HS-27A (cell line): Measurements from ENCODE around the gene ARL6IP4.

Experiments
- DNase-seq: peaks from one replicate; pipeline ENCODE4 v3.0.0-alpha.2; 2012; ENCODE audit warnings: low read depth, missing footprints

The ARL6IP4 gene

DNA sequence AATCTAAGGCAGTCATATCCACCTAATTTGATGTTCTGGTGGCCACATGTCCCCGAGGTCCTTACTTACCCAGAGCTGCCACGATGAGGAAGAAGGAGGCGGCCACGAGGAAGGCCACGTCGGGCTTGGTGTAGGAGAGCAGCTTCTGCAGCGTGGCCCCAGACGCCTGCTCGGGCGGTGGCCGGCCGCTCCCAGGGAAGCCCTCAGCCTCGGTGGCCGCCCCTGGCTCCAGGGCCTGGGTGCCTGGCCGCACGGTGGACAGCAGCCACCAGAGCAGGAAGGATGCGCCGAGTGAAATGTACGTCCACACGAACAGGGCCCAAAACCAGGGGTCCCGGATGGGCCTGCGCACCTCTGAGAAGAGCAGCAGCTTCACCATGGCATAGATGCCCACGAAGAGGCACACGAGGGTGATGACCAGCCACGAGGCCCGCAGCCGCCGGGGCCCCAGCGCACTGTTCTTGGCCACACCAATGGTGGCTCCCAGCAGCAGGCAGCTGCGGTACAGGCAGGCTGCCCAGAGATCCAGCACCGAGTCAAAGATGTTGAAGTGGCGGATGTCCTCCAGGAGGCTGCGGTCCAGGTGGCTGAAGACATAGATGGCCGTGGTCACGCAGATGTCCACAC, 20.8 kb upstream of the ARL6IP4 start:
- no peak for DNase-seq

DNA sequence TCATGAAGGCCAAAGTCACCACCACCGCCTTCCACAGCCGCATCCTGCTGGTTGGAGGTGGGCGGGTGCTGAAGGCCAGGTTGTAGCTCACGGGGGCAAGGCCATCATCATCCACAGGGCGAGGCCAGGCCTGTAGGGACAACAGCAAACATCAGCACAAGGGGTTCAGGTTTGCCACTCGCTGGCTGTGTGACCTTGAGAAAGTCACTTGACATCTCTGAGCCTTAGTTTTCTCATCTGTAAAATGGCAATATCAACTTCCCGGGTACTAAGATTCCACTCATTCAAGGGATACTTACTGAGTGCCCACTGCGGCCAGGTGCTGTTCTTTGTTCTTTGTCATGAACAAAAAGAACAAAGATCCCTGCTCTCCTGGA, 20.3 kb upstream of the ARL6IP4 start:
- DNase-seq, result no peak

DNA sequence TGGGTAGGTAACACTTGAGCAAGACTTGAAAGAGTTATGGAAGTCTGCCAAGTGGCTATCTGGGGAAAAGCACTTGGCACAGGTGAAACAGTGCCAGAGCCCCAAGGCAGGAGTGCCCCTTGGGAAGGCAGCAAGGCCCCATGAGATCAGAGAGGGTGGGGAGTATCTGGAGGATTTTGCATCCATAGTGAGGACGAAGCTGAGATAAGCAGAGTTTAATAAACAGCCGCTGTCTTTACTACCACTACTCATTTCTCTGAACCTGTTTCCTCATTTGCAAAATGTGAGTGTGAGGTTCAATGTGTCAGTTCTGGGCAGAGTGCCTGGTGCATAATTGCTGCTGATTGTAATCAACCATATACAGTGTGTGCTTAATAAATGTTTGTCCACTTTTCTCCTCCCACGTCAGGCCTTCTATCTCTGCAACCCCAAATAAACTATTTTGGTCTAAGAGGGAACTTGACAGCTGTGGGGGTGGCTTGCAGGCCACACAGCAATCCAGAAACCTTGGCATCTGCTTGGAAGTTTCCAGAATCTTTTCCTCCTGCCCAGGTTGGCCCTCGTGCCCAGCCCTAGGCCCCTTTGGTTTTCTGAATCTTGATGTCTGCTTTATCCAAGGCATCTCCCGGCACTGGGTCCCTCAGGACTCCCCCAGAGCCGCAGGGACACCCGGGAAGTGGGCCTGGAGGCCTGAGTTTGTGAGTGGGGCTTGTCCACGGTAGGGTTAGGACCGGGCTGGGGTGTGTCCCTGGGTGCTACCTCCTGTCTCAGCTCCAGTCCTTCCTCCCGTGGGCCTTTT, 18.8 kb upstream of the ARL6IP4 start:
- DNase-seq, result no peak

DNA sequence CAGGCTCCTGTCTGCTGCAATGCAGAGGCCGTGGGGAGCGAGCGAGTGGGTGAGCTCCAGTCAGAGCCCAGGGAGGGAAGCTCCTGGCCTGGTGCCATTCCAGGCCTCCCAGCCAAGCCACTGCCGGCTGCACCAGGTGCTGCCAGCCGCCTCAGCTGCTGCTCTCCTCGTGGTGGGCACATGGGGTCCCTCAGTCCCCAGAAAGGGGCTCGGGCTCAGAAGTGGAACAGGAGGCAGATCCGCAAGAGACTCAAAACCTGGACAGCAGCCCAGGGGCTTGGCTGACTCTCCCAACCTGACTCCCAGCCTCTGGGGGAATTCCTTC, 16.6 kb upstream of the ARL6IP4 start:
- DNase-seq, result no peak

DNA sequence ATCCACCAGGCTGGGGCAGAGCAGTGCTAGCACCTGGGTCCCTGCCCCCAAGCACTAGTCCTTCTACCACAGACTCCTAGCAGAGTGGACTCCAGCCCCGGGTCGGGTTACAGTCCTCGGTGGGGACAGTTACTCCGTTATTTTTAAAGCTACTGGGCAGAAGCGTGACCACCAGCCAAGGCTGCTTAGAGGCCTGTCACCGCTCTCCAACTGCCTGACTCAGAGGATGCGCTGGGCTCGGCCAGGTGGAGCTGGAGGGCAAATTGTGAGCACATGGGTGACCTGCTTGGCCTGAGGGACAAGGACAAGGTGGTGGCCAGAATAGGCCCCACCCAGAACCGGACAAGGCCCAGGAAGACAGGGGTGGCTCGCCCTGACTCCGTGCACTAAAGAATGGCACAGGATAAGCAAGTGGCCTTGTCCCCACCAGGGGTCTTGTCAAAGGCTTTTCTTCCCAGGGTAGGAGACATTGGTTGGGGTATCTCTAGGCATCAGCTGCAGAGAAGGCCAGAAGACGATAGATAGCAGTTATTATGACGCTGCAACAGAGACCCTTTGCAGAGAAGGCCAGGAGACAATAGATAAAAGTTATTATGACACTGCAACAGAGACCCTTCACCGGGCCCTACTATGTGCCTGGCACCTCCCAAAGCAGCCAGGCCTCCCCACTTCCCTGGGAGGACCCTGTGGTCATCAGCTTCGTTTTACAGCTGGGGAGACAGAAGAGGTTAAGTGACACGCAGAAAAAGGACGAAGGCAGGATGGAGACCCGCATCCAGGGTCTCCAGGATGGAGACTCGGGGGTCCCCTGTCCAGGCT, 15.8 kb upstream of the ARL6IP4 start:
- DNase-seq, result no peak

DNA sequence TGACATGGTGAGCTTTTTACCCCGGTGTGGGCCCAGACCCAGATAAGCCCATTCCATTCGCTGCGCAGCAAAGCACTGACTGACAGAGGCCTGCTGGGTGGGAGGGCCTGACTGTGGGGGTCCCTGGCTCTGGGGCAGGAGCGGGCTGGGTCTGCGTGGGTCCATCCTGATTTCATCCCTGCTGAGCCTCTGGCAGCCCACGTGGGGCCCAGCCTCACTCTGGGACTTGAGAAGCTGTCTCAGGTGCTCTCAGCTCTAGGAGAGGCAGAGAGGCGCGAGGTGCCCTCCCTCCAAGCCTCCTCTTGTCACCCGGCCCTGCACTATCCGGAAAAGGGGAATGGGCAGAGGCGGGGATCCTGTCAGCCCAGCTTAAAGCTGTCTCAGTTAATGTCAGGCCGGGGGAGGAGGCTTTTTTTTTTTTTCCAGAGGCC, 15.1 kb upstream of the ARL6IP4 start:
- DNase-seq, result no peak

DNA sequence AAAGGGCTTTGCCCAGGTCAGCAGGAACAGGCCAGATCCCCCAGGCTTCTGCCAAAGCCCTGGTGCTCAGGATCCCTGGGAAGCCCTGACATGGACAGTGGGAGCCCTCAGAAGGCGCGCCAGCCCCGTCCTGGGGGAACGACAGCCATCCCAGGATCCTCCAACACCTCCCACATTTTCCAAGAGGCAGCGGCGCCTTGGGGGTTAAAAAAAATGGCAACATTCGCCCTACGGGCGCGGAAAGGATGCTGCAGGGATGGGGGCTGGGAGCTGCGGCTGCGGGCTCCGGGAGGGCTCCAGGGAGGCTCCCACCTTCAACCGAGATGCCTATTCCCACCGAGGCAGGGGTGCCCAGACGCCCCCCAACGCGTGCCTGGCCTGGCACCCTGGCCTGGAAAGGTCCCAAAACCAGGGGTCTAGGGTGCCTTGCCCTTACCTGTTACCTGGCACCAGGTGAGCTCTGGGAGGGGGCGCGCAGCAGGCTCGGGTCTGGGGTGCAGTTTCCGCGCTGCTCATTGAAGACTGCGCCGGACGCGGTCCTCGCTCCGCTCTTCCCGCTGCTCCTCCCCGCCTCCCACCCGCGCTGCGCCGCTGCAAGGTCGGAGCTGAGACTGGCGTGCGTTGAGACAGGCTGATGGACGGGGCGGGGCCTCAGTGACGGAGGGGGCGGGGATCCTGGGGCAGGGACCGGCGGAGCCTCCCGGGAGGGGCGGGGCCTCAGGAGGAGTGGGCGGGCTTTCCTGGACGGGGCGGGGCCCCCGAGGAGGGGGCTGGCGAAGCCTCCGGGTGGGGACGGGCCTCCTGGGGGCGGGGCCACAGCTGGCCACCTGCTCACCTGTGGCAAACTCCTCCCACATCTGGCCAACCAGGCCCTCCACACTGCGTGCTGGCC, 14.4 kb upstream of the ARL6IP4 start, which contains the start of gene ABCB9:
Gene ABCB9 (minus strand): TSS at position 613 of the 892 bp plus-strand sequence. CDS start 6,228 bp downstream, outside the sequence.
- no peak for DNase-seq

DNA sequence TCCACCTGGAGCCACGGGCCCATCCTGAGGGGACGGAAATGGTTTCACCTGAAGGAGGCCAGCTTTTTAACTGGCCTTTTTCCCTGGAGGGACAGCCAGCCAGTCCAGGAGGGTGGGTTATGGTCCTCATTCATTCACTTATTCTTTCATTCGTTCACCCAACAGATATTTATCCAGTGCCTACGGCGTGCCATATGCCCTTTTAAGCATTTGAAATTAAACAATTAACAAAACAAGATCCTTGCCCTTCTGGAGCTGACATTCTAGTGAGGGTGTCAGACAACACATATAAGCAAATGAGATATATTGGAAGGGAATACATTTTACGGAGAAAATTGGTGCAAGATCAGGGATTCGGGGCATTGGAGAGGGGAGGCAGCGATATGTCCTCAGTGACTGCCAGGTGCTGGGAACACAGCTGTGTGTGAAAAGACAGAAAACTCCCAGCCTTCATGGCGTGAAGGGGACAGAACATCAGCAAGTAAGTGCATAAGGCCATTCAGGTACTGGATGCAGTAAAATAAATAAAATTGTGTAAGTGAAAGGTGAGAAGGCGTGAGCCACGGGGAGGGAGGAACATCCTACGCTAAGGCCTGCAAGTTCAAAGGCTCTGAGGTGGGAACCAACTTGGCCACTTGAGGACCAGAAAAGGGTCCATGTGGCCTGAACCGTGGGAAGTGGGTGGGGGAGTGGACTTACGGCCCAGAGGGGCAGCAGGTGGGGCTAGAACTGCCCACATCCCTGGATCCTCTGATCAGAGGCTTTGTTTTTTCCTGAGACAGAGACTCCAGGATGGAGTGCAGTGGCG, 13.5 kb upstream of the ARL6IP4 start:
- DNase-seq, result no peak

DNA sequence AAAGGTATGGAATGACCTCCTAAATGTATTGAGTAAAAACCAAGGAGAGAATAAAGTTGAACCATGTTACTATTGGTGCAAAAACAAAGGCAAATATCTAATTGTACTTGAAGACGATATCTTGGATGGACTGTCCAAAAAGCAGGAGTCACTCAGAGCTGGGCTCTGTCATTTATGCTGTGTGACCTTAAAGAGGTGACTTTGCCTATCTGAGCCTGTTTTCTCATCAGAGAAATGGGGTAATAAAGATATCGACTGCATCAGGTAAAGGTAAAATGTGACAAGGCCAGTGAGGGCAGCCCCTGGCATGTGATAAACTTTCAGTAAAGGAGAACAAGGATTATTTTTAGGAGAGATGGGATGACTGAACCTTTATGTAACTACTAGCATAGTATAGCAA, 12.4 kb upstream of the ARL6IP4 start:
- DNase-seq, result no peak

DNA sequence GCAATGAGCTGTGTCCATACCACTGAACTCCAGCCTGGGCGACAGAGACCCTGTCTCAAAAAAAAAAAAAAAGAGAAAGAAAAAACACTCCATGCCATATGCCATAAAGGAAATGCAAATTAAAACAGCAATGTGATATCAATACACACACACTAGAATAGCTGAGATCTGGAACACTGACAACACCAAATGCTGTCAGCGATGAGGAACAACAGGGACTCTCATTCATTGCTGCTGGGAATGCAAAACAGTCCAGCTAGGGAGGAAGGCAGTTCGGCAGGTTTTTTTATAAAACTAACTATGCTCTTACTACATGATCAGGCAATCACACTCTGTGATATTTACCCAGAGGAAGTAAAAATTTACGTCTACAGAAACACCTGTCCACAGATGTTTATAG, 10.8 kb upstream of the ARL6IP4 start:
- DNase-seq, result no peak

DNA sequence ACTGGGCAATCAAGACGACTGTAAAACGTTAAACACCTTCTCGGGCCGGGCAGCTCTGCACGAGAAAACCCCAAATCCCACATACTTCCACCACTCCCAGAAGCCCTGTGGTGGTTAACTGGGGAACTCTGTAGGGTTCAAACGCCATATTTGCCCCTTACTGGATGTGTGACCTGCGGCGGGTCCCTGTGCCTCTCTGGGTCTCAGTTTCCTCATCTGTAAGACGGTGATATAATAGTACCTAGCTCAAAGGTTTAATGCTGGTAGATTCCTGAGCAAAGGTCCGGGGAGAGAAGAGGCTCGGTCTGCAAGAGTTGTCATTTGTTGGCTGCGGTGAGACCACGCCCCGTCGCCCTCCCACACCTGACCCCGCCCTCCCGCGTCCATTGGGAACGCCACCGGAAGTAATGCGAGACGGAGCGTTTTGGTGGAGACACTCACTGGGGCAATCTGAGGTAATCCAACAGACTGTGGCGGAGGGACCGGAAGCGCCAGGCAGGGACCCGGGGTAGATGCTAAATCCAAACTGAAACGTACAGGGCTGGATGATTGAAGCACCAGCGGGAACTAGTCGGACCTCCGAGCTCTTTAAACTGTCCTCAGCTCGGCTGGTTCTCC, 6.1 kb upstream of the ARL6IP4 start:
- peak; percentile 95 for DNase-seq

DNA sequence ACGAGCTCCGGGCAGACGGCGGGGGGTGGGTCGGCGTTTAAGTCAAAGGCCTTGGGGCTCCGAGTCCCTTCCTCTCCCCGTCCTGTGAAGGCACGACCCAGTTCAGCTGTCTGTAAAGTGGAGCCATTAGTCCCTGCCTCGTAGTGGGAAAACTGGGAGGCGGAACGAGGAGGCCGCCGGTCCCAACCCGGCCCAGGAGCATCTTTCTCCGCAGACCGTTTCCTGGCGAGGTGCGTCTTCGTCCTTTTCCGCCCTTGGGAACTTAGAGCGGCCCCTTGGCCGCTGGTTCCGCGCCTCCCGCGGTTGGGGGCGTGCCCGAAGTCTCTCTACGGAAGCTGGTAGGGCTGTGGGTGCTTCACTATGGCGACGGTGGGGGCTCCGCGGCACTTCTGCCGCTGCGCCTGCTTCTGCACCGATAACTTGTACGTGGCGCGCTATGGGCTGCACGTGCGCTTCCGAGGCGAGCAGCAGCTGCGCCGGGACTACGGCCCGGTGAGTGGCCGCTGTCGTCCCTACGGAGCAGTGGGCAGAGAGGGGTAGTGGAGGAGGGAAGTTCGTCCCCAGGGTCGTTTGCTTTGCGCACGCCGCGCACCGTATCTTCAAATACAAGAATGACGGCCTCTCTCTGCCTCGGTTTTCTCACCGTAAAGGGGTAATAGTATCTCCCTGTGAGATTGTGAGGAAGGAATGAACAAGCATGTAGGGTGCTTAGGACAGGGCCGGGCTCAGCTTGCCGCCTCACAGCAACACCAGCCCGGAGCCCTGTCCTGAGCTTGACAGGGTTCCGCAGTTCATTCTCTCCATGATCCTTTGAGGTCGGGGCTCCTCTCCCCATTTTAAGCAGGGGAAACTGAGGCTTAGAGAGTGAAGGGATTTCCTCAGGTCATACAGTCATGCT, 5.3 kb upstream of the ARL6IP4 start, which contains the start of gene OGFOD2:
Gene OGFOD2 (plus strand): TSS at position 353 of the 898 bp plus-strand sequence. CDS start 8 bp downstream, at position 361.
- DNase-seq, result peak; percentile 67

DNA sequence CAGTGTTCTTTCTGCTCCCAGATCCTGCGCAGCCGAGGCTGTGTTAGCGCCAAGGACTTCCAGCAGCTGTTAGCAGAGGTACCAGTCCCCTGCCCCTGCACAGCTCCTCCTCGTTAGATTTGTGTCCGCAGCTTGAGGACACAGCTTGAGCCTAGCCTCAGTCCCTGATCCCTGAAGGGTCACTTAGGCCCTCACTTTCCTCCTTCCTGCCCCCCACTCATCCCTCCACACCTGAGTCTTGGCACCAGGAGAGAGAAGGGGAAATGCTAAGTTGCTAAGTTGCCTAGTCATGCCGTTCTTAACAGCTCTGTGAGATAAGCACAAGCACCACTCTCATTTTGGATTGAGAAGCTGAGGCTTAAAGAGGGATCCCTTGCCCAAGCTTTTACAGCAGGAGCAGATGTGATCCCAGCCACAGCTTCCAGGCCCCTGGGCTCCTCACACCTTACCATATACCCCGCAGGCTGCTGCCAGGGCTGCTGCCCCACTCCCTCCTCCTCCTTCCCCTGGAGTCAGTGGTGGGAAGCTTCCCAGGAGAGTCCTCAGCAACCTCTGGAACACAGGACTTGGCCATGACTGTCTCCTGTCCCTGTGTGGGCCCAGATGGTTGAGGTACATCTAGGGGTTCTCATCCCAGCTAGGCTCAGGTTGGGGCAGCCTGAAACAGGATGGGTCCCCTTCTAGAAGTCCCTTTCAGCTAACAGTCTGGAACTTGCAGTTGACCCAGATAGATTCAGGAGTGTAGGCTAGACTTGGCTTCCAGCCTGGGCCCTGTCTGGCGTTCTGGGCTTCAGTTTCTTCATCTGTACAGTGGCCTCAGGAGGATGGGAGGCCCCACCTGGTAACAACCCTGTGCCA, 4.5 kb upstream of the ARL6IP4 start:
- DNase-seq, result no peak

DNA sequence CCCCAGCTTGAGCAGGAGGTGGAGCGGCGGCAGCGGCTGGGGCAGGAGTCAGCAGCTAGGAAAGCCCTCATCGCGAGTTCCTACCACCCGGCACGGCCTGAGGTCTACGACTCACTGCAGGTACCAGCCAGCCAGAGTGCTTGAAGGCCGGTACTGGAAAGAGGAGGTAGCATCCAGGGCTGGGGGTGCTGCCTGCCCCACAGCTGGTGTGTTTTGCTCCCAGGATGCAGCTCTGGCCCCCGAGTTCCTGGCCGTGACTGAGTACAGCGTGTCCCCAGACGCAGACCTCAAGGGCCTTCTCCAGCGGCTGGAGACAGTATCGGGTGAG, 3.9 kb upstream of the ARL6IP4 start:
- no peak for DNase-seq

DNA sequence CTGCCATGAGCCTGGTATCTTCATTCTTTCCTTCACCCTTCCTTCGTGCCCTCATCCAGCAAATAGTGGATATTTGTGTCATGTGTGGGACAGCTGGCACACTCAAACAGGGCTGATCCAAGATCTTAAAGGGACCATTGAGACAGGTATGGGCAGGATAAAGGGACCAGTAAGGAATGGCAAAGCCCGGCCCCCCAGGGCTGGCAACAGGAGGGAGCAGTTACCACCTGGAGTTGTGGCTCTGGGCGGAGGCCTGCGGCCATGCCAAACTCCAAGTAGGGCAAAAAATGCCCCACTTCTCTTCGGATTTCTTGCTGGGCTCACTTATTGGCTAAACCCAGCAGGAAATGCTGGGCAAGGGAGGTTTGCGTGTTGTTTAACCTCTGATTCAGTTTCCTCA, 3.3 kb upstream of the ARL6IP4 start:
- no peak for DNase-seq

DNA sequence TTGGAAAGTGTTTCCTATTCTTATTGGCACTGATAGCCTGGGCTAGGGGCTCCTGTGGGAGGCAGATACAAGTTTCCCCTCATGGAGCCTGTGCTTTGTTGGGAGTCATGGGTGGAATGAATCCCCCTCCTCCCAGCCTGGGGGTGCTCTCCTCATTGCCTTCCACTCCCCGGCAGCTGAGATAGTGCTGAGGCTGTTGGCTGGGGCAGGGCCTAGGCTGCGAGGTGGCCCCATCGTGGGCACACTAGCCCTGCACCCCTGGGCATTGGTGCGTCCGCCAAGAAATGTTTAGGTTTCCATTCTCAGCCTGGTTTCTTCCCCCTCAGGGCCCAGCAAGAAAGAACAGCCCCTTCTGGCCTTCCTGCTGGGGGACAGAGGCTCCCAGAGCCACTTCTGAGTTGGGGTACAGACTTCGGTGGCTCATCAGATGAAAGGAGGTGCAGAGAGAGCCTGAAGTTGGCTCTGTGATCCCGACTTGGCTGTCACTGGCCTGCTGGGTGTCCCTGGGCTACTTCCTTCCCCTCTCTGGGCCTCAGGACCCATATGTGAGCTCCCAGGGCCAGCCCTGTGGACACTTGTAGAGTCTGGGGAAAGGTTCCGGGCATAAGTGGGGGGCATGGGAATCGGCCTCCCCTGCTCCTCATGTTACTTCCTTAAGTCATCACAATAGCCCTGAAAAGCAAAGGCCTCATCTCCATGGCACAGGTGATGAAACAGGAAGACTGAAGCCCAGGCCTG, 2.7 kb upstream of the ARL6IP4 start:
- no peak for DNase-seq

DNA sequence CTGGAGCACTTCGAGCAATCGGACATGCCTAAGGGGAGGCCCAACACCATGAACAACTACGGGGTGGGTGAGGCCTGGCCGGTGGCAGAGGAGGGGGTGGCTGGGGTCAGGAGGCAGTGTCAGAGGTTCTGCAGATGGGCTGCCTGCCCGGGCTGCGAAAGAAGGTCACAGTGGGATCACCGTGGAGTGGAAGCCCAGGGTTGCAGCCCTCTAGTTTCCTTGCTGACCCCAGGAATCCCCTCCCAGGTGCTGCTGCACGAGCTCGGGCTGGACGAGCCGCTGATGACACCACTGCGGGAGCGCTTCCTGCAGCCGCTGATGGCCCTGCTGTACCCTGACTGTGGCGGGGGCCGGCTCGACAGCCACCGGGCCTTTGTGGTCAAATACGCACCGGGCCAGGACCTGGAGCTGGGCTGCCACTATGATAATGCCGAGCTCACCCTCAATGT, 1.9 kb upstream of the ARL6IP4 start:
- DNase-seq, result no peak
